ENCODE data around the gene DENND4A.
"Not testable (repeated sequence)": the region's sequence is repeated elsewhere in the genome, so short reads cannot be mapped to it uniquely, and the experiment has no call there.

Gene DENND4A

GRCh38 chr15:65818927-65819562 is 27.0 kb upstream of the DENND4A start:
- DNase-seq (ENCODE audit: low read depth, low spot score) = no peak

GRCh38 chr15:65816441-65816840 is 24.3 kb upstream of the DENND4A start:
- DNase-seq (ENCODE audit: low read depth, low spot score) = no peak

- not testable (repeated sequence) for DNase-seq (ENCODE audit: low read depth, low spot score)
These were observed 23.9 kb upstream of the DENND4A start for GRCh38 chr15:65816008-65816407.

- DNase-seq (ENCODE audit: low read depth, low spot score) = not testable (repeated sequence)
These were observed 22.2 kb upstream of the DENND4A start for GRCh38 chr15:65814271-65814670.

- DNase-seq (ENCODE audit: low read depth, low spot score) = no peak
These were observed 20.8 kb upstream of the DENND4A start for GRCh38 chr15:65812916-65813315.

- no peak for DNase-seq (ENCODE audit: low read depth, low spot score)
These were observed 20.4 kb upstream of the DENND4A start for GRCh38 chr15:65812467-65812866.

GRCh38 chr15:65811835-65812234 is 19.7 kb upstream of the DENND4A start:
- no peak for DNase-seq (ENCODE audit: low read depth, low spot score)

- DNase-seq (ENCODE audit: low read depth, low spot score) = not testable (repeated sequence)
These were observed 19.1 kb upstream of the DENND4A start for GRCh38 chr15:65811011-65811733.

- DNase-seq (ENCODE audit: low read depth, low spot score) = no peak
These were observed 14.3 kb upstream of the DENND4A start for GRCh38 chr15:65806397-65806796.

- DNase-seq (ENCODE audit: low read depth, low spot score) = no peak
These were observed 13.1 kb upstream of the DENND4A start for GRCh38 chr15:65805019-65805745.

- DNase-seq (ENCODE audit: low read depth, low spot score) = no peak
These were observed 12.3 kb upstream of the DENND4A start for GRCh38 chr15:65804252-65804931.

- no peak for DNase-seq (ENCODE audit: low read depth, low spot score)
These were observed 9.2 kb upstream of the DENND4A start for GRCh38 chr15:65801229-65801805.

GRCh38 chr15:65796610-65797078 is 4.6 kb upstream of the DENND4A start:
- no peak for DNase-seq (ENCODE audit: low read depth, low spot score)

- no peak for DNase-seq (ENCODE audit: low read depth, low spot score)
These were observed 3.6 kb upstream of the DENND4A start for GRCh38 chr15:65795663-65796216.

- no peak for DNase-seq (ENCODE audit: low read depth, low spot score)
These were observed 1.7 kb upstream of the DENND4A start for GRCh38 chr15:65793818-65794104.

GRCh38 chr15:65792988-65793817 is 1.1 kb upstream of the DENND4A start:
- no peak for DNase-seq (ENCODE audit: low read depth, low spot score)

- DNase-seq (ENCODE audit: low read depth, low spot score) = no peak
These were observed 557 bp downstream of the DENND4A start for GRCh38 chr15:65791335-65792137.

GRCh38 chr15:65790694-65791334 is 1.3 kb downstream of the DENND4A start:
- DNase-seq (ENCODE audit: low read depth, low spot score) = no peak

GRCh38 chr15:65789759-65790425 is 2.2 kb downstream of the DENND4A start:
- DNase-seq (ENCODE audit: low read depth, low spot score) = no peak

All from brain pericyte (primary cell).